Measurements from ENCODE around the gene GNB1L.
A peak's percentile ranks its signal among the peaks of the same experiment; 100 is the strongest.

The GNB1L gene

GRCh38 chr22:19758896-19759426, 95.7 kb downstream of the GNB1L start:
- DNase-seq: no peak

DNA sequence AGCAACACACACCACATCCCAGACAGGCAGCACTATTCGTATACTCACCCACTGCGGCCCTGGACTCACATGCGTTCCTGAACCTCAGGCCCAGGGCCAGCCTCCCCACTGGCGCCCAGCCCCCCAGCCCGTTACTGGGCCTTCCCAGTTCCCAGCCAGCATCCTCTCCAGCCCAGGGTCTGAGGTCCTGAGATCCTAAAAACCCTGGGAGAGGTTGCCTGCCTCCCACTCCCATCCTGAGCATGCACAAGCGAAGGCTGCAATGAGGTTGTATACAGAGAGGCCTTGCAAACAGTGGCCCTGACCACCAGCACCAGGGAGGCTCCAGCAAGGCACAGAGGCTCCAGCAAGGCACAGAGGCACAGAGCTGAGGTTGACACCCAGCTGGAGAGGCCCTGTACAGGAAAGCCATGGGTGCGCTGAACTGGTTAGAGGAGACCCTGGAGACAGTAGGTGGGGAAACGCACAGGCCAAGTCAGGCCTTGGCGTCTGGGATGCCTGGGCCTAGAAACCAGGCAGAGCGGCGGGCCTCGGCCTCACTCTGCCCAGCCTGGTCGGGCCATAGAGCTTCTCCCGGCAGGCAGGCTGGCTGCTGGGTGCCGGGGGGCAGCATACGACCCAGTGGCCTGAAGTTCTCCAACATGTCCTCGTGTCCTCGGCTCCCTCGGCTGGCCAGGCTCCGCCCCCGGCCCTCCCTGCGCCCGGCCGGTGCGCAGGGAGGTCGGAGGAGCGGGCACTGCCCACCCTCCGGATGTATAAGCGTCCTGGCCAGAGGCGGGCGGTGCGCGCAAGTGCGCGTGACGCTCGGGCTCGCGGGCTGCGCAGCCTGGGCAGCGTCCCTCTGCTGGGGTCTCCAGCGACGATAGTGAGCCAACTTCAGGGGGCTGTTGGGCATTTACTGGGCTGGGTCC, 96.4 kb downstream of the GNB1L start:
- DNase-seq: no peak

DNA sequence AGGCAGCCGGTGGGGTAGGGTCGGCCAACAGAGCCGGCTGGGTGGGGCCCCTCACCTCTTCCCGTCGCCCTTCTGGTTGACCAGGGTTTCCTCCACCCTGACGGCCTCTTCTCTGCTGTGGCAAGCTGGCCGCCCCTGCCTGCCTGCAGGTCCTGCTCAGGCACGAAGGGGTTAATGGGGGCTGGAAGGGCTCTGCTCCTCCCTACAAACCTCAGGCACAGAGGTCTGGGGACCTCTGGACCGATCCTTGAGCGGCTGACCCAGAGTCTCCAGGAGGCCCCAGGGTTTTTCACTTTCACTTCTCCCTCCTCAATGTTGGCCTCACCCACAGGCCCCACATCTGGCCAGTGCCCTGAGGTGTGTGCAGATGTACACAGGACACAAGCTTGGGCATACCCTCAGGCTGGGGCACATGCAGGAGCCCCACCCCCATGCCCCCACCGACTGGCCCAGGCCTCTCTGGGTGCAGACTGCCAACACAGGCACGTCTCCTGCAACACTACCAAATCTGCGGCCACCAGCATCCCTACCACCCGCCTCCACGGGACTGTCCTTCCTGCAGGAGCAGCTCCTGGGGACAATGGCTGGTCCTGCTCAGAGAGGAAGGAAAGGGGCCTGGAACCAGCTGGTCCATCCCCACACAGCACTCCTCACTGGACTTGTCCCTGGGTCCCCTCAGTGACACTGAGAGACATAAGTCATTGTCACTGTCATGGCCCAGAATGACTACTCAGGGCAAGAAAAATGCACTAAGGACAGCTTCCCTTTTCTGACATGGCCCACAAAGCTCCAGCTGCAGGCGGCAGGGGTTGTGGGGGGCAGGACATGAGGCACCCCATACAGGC, 97.3 kb downstream of the GNB1L start:
- no peak for DNase-seq

DNA sequence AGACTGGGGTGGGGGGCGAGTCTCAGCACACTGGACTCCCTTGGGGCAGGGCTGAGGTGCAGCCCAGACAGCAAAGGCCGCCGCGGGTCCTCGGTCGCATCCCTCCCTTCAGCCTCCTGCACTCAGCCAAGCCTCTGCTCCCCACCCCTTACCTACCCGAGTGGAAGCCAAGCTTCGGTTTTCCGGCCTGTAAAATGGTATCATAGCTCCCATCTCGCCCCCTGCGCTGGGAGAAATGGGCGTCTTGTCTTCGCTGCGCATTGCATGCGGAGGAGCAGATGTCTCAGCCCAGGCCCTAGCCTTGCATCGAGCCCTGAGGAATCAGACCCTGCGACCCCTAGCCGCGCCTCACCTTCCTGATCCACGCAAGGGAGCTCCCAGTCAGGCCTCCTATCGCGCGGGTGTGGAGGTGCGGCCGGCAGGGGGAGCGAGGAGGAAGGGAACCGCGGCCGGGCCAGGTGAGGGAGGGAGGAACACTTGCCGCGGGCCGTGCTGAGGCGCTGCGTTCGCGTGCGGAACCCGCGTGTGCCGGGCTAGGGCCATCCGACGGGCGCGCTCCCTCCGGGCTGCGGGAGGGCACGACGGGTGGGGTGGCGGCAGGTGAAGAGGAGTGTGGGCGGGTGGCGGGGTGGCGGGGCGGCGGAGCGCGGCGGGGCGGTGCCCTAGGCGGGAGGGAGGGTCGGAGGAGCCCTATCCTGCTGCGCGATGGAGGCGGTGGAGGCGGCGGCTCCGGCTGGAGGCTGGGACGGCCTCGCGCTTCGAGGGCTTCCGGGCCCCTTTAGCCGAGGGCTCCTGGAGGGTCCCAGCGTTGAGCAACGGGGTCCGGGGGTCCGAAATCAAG, 98.2 kb downstream of the GNB1L start:
- peak; percentile 43 for DNase-seq

DNA sequence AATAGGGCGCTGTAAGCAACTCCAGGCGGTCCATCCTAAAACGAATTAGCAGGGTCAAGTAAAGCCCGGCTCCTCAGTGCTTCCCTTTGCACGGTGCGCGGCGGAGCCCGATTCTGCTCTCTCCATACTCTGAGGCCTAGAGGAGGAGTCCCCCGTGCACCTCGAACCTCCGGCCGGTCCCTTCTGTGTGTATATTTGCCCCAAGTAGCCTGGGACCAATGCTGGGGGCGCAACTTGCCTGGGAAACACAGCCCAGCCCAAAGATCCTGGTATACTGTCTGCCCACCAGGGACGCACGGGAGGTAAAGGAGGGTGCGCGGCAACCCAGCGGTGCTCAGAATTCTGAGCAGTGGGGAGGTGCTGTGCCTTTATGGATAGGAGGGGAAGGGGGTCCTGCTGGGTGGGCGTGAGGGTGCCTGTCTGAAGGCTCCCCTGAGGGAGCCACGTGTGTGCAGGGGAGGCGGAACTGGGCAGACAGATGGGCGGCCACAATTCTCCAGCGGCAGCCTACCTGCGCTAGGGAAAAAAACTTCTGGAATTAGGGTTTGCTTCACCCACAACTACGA, 98.9 kb downstream of the GNB1L start:
- DNase-seq: no peak

DNA sequence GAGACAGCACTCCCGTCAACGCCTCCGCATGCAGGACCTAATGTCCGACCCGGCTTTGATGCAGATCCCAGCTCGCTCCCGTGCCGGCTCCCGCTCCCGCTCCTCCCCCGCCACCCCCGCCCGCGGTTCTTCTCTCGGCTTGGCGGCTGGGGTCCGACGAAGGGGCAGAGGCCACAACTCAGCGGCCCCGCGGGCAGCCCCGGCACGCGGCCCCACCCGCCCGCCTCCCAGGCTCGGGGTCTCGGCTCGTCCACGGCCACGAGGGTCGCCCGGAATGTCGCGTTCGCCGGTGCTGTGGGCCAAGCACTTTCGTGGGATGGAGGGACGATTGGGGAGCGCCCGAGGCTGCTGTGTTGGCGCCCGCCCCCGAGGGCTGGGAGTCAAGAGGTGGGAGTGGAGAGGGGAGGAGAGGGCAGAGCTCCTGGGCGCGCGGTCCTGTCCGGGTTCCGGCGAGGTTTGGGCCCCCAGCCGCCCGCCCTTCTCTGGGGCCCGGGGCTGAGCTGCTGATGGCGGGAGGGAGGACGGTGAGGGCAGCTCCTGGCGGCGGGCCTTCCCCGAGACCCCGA, 99.4 kb downstream of the GNB1L start:
- DNase-seq: no peak

- DNase-seq: no peak
Measured at GRCh38 chr22:19754701-19755144, 100.0 kb downstream of the GNB1L start.

GRCh38 chr22:19753996-19754700, 100.5 kb downstream of the GNB1L start:
- no peak for DNase-seq

DNA sequence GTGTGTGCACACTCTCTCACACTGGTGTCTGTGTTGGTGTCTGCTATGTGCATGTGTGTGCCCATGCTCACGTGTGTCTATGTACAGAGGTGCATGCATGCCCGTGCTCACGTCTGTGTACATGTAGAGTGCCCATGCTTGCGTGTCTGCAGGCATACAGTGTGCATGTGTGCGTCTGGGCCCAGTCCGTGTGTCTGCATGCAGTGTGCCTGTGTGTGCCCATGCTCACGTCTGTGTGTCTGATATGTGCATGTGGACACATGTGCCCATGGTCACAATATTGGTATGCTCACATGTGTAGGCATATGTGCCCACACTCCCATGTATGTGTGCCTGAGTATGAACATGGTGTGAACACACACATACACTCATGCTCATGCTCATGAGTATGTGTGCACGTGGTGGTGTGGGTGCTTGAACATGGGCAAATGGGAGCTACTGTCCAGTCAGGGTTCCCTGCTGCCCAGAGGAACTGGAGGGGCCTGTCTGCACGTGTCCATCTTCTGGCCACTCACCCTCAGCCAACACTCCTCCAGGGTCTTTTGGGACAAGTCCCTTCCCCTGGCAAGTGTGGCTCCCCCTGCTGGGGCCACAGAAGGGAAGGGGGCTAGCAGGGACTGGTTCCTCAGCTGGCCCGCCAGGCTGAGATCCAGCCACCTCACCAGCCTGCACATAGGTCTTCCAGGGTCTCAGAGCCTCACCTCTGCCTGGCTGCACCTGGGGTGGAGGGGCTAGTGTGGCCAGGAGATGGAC, 101.4 kb downstream of the GNB1L start:
- DNase-seq: no peak

DNA sequence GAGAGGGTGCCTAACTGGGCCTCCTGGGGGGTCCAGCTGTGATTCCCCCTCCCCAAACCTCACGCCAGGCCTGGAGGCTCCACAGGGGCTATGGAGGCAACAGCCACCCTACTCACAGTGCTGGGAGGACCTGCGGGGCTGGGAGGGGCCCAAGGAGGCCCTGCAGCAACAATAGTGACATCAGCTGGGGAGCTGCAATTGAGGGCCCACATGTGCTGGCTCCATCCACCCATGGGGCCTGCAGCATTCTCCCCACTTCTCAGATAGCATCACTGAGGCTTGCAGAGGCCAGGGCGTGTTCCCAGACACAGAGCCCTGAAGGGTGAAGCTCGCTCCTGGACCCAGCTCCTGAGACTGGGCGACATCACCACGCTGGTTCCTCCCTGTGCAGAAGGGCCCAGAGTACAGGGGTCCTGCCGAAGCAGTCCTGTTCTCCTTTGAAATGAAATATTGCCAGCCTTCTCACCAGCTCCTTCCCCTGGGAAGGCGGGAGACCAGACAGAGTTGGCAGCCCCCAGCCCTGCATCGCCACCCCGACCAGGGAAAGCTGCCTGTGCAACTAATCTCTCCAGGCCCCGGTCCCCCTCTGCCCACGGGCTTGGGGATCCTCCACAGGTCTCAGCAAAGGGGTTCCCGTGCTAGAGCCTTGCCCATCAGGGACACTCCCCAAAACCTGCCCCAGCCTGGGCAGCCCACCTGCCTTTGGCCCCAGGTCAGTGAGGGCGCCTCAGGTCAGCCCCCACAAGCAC, 103.0 kb downstream of the GNB1L start:
- no peak for DNase-seq

- no peak for DNase-seq
Measured at GRCh38 chr22:19750507-19751490, 103.9 kb downstream of the GNB1L start.

- DNase-seq: no peak
Measured at GRCh38 chr22:19749876-19750275, 104.8 kb downstream of the GNB1L start.

DNA sequence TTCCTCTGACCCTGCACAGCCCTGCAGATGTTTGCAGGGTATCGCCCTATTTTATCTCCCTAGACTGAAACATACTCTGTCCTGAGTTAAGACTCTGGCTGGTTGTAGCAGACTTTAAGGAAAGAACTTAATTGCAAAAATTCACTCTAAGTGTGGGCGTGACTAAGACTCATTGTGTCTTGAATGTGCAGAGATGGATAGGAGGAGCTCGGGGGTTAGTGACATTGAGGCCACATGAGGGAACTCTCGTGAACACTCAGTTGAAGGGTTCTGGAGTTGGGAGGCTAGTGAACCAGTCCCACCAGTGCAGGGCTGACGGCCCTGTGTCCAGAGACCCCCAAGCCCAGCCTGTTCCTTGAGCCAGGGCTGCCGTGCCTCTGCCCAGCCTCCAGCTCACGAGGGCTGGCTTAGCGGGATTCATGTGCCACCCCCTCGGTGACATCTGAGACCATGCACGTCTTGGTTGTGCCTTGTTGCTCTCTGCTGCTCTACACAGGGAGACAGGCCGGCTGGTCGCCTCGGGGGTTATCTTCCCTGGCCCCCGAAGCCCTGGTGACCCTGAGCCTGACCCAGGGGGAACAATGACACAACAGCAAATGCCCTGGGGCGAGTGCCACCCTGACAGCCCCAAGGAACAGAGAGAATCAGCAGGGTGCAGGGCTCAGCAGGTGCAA, 105.5 kb downstream of the GNB1L start:
- no peak for DNase-seq

DNA sequence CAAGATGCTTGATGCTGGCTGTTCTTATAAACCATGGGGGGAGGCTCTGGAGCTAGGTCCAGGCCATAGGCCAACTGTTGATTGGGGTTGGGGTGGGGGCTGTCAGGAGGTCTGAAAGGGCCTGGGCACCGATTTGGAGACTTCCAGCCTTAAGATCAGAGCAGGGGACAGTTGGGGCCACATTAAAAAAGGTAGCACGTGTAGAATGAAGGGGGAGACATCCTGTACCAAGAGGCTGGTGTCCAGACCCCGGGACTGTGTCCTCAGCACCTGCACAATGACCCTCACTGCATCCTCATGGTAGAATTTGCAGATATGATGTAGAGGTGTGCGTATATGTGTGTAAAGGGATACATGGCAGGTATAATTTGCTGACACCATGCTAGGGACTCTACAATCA, 106.5 kb downstream of the GNB1L start:
- DNase-seq: no peak

GRCh38 chr22:19747551-19747950, 107.1 kb downstream of the GNB1L start:
- DNase-seq: no peak

GRCh38 chr22:19746726-19747125, 107.9 kb downstream of the GNB1L start:
- DNase-seq: no peak

DNA sequence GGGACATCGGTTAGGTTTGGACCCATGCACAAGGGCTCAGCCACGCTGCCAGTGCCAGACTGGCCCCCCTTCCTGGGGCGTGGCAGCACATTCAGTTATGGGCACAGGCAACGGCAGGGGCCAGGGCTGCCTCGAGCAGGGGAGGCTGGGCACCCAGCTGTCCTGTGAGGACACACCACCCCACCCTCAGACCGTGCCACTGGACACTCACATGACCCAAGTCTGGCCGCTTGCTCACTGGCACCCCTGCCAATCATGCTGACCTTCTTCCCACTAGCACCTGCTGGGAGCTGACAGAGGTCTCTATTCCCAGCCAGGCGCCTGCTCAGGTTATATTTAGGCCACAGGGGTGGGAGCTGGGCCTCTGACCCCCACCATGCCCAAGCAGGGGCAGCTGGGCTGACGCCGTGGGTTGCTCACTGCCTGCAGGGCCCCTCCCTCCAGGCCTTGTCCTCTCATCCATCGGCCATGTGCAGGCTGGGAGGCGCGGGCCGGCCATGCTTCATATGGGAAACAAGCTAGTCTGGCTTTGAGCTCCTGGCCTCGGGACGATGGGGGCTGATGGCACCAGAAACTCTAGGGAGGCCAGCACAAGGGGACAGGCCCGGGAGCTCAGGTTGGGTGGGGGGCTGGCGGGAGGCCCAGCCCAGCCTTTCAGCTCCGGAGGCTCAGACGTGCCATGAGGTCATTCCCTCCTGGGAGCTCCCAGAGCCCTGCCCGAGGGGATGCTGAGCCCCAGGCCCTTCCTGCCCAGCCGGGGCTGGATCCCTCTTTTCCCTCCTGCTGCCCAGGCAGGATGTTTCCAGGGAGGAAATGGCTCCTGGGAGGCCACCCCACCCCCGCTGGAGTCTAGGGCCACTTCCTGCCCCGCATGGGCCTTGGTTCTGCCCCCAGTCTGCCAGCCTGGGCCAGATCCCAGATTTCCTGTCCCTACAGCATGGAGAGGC, 109.2 kb downstream of the GNB1L start:
- no peak for DNase-seq
